ENCODE results near the gene PRKN. TPM values are rescaled to one million over a fixed set of nuclear protein-coding genes. Genes with fewer than 3 reads are reported as not detected.

The PRKN gene
- total and polyA plus RNA-seq, 2 donors (not counting 1 experiment from before 2014, with no cell fraction given): 0.43 to 4.6 TPM

- H4K20me1 ChIP-seq (ENCODE audit: control insufficient read depth, extremely low read depth, insufficient read depth, low read length): no peaks in the 10 kb centered on the region
- no peaks in the 10 kb centered on the region for H3K79me2 ChIP-seq (ENCODE audit: control insufficient read depth, insufficient read depth, low read length)
- no peaks in the 10 kb centered on the region for H3K36me3 ChIP-seq (ENCODE audit: control insufficient read depth, insufficient read depth, low read length)
- TF ChIP-seq EZH2 (IDR thresholded peaks at IDR 0.05; ENCODE audit: low read length, missing control alignments) (no peak), CTCF (conservative IDR thresholded peaks at IDR 0.05 in 1 of 2, IDR thresholded peaks at IDR 0.05 in 1 of 2; ENCODE audit: low read depth in 1 of 2, low read length in 2 of 2) (peak in 1 of 2 donors; percentile 31)
- no peak overlapping the region for H3K4me2 ChIP-seq (ENCODE audit: extremely low read depth, insufficient read depth, low read length)
- DNase-seq (ENCODE audit: low read depth in 2 of 2): peak in 1 of 2 donors; percentile 39
- H2AFZ ChIP-seq (ENCODE audit: low read length): no peak overlapping the region
- no peak overlapping the region for H3K4me3 ChIP-seq (replicated peaks in 1 of 4; ENCODE audit: control extremely low read depth in 1 of 4, insufficient read depth in 1 of 4, low read depth in 3 of 4, low read length in 4 of 4)
- H3K9me3 ChIP-seq (ENCODE audit: control insufficient read depth, insufficient read depth, low read depth, low read length): no peaks in the 10 kb centered on the region
- no peaks in the 10 kb centered on the region for H3K4me1 ChIP-seq (ENCODE audit: control insufficient read depth, extremely low read depth, insufficient read depth, low read length)
- H3K27me3 ChIP-seq (ENCODE audit: control insufficient read depth, insufficient read depth, low read length): no peaks in the 10 kb centered on the region
- no peak overlapping the region for H3K9ac ChIP-seq (ENCODE audit: insufficient read depth, low read length)
- no peak overlapping the region for H3K27ac ChIP-seq (ENCODE audit: insufficient read depth, low read length)
Measured at GRCh38 chr6:161353208-161353613, 1374.4 kb downstream of the PRKN start.

- Histone ChIP-seq H3K4me2 (ENCODE audit: extremely low read depth, insufficient read depth, low read length) (no peak overlapping the region), H3K79me2 (ENCODE audit: control insufficient read depth, insufficient read depth, low read length) (no peaks in the 10 kb centered on the region), H3K4me1 (ENCODE audit: control insufficient read depth, extremely low read depth, insufficient read depth, low read length) (no peaks in the 10 kb centered on the region), H3K27me3 (ENCODE audit: control insufficient read depth, insufficient read depth, low read length) (no peaks in the 10 kb centered on the region), H3K9ac (ENCODE audit: insufficient read depth, low read length) (no peak overlapping the region), H3K36me3 (ENCODE audit: control insufficient read depth, insufficient read depth, low read length) (no peaks in the 10 kb centered on the region), H3K27ac (ENCODE audit: insufficient read depth, low read length) (no peak overlapping the region), H2AFZ (ENCODE audit: low read length) (no peak overlapping the region), H3K9me3 (ENCODE audit: control insufficient read depth, insufficient read depth, low read depth, low read length) (no peaks in the 10 kb centered on the region), H3K4me3 (replicated peaks in 1 of 4; ENCODE audit: control extremely low read depth in 1 of 4, insufficient read depth in 1 of 4, low read depth in 3 of 4, low read length in 4 of 4) (no peak overlapping the region), H4K20me1 (ENCODE audit: control insufficient read depth, extremely low read depth, insufficient read depth, low read length) (no peaks in the 10 kb centered on the region)
- no peak for DNase-seq (ENCODE audit: low read depth in 2 of 2)
- TF ChIP-seq CTCF (conservative IDR thresholded peaks at IDR 0.05 in 1 of 2, IDR thresholded peaks at IDR 0.05 in 1 of 2; ENCODE audit: low read depth in 1 of 2, low read length in 2 of 2) (no peak), EZH2 (IDR thresholded peaks at IDR 0.05; ENCODE audit: low read length, missing control alignments) (no peak)
Measured at GRCh38 chr6:161351858-161352257, 1375.7 kb downstream of the PRKN start.

GRCh38 chr6:161349886-161350285, 1377.7 kb downstream of the PRKN start:
- H3K4me1 ChIP-seq (ENCODE audit: control insufficient read depth, extremely low read depth, insufficient read depth, low read length): no peaks in the 10 kb centered on the region
- TF ChIP-seq EZH2 (IDR thresholded peaks at IDR 0.05; ENCODE audit: low read length, missing control alignments): no peak
- no peak for TF ChIP-seq CTCF (conservative IDR thresholded peaks at IDR 0.05 in 1 of 2, IDR thresholded peaks at IDR 0.05 in 1 of 2; ENCODE audit: low read depth in 1 of 2, low read length in 2 of 2)
- no peaks in the 10 kb centered on the region for H3K9me3 ChIP-seq (ENCODE audit: control insufficient read depth, insufficient read depth, low read depth, low read length)
- no peak overlapping the region for H3K4me3 ChIP-seq (replicated peaks in 1 of 4; ENCODE audit: control extremely low read depth in 1 of 4, insufficient read depth in 1 of 4, low read depth in 3 of 4, low read length in 4 of 4)
- H3K27ac ChIP-seq (ENCODE audit: insufficient read depth, low read length): no peak overlapping the region
- no peaks in the 10 kb centered on the region for H4K20me1 ChIP-seq (ENCODE audit: control insufficient read depth, extremely low read depth, insufficient read depth, low read length)
- no peak overlapping the region for H3K9ac ChIP-seq (ENCODE audit: insufficient read depth, low read length)
- no peak overlapping the region for H3K4me2 ChIP-seq (ENCODE audit: extremely low read depth, insufficient read depth, low read length)
- no peak overlapping the region for H2AFZ ChIP-seq (ENCODE audit: low read length)
- H3K36me3 ChIP-seq (ENCODE audit: control insufficient read depth, insufficient read depth, low read length): no peaks in the 10 kb centered on the region
- H3K79me2 ChIP-seq (ENCODE audit: control insufficient read depth, insufficient read depth, low read length): no peaks in the 10 kb centered on the region
- DNase-seq (ENCODE audit: low read depth in 2 of 2): no peak
- no peaks in the 10 kb centered on the region for H3K27me3 ChIP-seq (ENCODE audit: control insufficient read depth, insufficient read depth, low read length)

Data from fibroblast of lung (primary cell).